PC-9 (cell line): ENCODE results near the gene WIPI1. TPM values are rescaled to one million over a fixed set of nuclear protein-coding genes. Genes with fewer than 3 reads are reported as not detected.

Experiments
- BruUV-seq: library from RNA; stranded (reverse); fragments of 400-500 nt; replicated peaks from 2 replicates; lab custom pipeline; 2021; lab: Mats Ljungman, UMichigan
- CTCF ChIA-PET: fragments of 300-600 bp; sonication (Branson Sonifier 250); formaldehyde crosslinking; loops from one replicate; lab custom pipeline; 2022; ENCODE audit warnings: antibody characterized with exemption; lab: Charles Lee
- POLR2A ChIA-PET: fragments of 300-600 bp; sonication (Branson Sonifier 250); formaldehyde crosslinking; loops from one replicate; lab custom pipeline; 2022; ENCODE audit warnings: antibody characterized with exemption; ENCODE audit not compliant: unreplicated experiment; lab: Charles Lee
- DNase-seq, 2 experiments: peaks; one replicate each; pipeline versions ENCODE4 v3.0.0 to v3.0.0-alpha.2; 2015 to 2022; ENCODE audit warnings: mixed read lengths in 1 of 2
- H2AFZ ChIP-seq: fragments of 200-600 bp; sonication (generic); 2 replicates; pipeline ENCODE4 v1.8.1; 2017; ENCODE audit warnings: antibody characterized with exemption
- H3F3A ChIP-seq: fragments of 200-600 bp; sonication (generic); 2 replicates; pipeline ENCODE4 v1.8.1; 2017; ENCODE audit warnings: antibody characterized with exemption, mild to moderate bottlenecking, low read depth; ENCODE audit not compliant: insufficient read depth
- H3K27ac ChIP-seq: fragments of 200-600 bp; sonication (generic); 2 replicates; pipeline ENCODE4 v1.6.1; 2016; ENCODE audit warnings: mixed run types
- H3K27me3 ChIP-seq: fragments of 200-600 bp; sonication (generic); 2 replicates; pipeline ENCODE4 v1.6.1; 2016; ENCODE audit warnings: low read depth, mixed run types; ENCODE audit not compliant: insufficient read depth
- H3K36me3 ChIP-seq: fragments of 200-600 bp; sonication (generic); 2 replicates; pipeline ENCODE4 v1.6.1; 2016; ENCODE audit warnings: low read depth, mixed run types
- H3K4me1 ChIP-seq: fragments of 200-600 bp; sonication (generic); replicated peaks from 2 replicates; pipeline ENCODE4 v1.6.1; 2016; ENCODE audit warnings: mixed run types; ENCODE audit not compliant: insufficient read depth
- H3K4me2 ChIP-seq: fragments of 200-600 bp; sonication (generic); 2 replicates; pipeline ENCODE4 v1.6.1; 2017; ENCODE audit warnings: mixed run types
- H3K4me3 ChIP-seq: fragments of 200-600 bp; sonication (generic); 2 replicates; pipeline ENCODE4 v1.6.1; 2016; ENCODE audit warnings: mixed run types
- H3K79me2 ChIP-seq: fragments of 200-600 bp; sonication (generic); 2 replicates; pipeline ENCODE4 v1.6.1; 2017; ENCODE audit warnings: low read depth, mixed run types
- H3K9me2 ChIP-seq: fragments of 200-600 bp; sonication (generic); 2 replicates; pipeline ENCODE4 v1.8.1; 2017; ENCODE audit warnings: mild to moderate bottlenecking; ENCODE audit not compliant: insufficient read depth
- H3K9me3 ChIP-seq: fragments of 200-600 bp; sonication (generic); 2 replicates; pipeline ENCODE4 v1.8.1; 2016; ENCODE audit warnings: low read depth; ENCODE audit not compliant: insufficient read depth
- H4K20me1 ChIP-seq: fragments of 200-600 bp; sonication (generic); 2 replicates; pipeline ENCODE4 v1.8.1; 2017; ENCODE audit not compliant: insufficient read depth
- EZH2 ChIP-seq: fragments of 200-600 bp; sonication (generic); IDR thresholded peaks from 2 replicates; pipeline ENCODE4 v1.8.0; 2017; ENCODE audit warnings: antibody characterized with exemption, low read depth
- intact Hi-C: fragments of 100-400 bp; cut with micrococcal nuclease; formaldehyde crosslinking; loops from one replicate; pipeline ENCODE4 v1.10.0; 2022; ENCODE audit not compliant: unreplicated experiment
- total RNA-seq: library from RNA; stranded (reverse); gene quantifications from 2 replicates; pipeline ENCODE4 v1.2.3, GENCODE V29; 2021
- TF ChIP-seq, protein P1 (sequence below): fragments of 200-600 bp; sonication (generic); conservative IDR thresholded peaks from 2 replicates; pipeline ENCODE4 v1.6.1; 2017; ENCODE audit warnings: mixed run types, antibody characterized with exemption, mild to moderate bottlenecking, moderate library complexity

The WIPI1 gene
- total RNA-seq, 1 experiment from 2014 or later, result 11.2 TPM

DNA sequence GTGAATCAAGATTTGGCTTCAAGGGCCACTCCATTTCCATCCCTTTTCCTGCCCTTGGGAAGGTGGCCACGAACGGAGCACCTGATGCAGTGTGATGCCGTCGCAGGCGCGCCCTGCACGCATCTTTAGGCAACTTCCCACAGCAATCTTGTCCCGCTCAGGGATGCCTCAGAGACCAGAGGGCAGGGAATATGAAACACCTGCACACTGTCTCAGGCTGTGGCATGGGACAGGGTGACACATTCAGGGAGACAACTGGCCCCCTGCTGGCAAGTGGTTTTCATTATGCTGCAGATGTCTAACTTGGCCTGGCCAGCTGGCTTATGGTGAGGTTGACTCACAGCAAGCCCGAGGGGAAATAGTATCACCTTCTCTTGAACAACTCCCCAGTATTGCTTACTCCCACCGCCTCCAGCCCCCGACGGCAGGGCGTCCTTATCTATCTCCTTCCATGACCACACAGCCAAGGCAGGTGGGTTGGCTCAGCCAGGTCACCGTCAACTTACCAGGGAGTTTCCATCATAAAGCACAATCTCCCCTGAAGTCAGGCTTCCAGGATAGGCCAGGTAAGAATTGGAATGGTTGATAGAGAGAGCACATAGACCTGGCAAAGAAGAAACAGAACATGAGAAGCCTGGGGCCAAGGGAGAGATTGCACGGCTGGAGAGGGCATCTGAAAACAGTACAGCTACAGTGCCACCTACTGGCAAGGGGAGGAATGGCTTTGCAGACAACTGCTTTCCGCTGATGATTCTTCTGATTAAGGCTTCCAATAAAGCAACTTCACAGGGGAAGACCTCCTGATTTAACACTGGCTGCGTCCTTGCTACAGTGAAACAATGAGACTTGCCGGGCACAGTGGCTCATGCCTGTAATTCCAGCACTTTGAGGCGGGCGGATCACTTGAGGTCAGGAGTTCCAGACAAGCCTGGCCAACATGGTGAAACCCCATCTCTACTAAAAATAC, 21.1 kb downstream of the WIPI1 start:
- no peaks in the 10 kb centered on the region for H3K9me2 ChIP-seq
- H3K79me2 ChIP-seq, result no peaks in the 10 kb centered on the region
- H2AFZ ChIP-seq, result no peak overlapping the region
- H3K4me3 ChIP-seq, result peak overlapping the region; percentile 31; the same call in 1 of the 2 replicates
- no peaks in the 10 kb centered on the region for H3K9me3 ChIP-seq
- H3K36me3 ChIP-seq, result no peaks in the 10 kb centered on the region
- ChIA-PET CTCF (interaction anchor here (0.5 to 1.3 kb wide), 6 partner anchors 22 to 1060 kb away, joined by 3 to 10 read pairs (median 5); no protein-coding TSS in a partner anchor), POLR2A (interaction anchor here (0.6 to 0.9 kb wide), 2 partner anchors 189 to 289 kb away, joined by 3 to 5 read pairs; no protein-coding TSS in a partner anchor)
- no TSS peak for BruUV-seq
- H4K20me1 ChIP-seq, result no peaks in the 10 kb centered on the region
- intact Hi-C loops, result loop anchor here (1.0 to 2.0 kb wide), 5 partner anchors 37 to 416 kb away; no protein-coding TSS in a partner anchor
- H3K27me3 ChIP-seq, result no peaks in the 10 kb centered on the region
- TF ChIP-seq, protein P1, sequence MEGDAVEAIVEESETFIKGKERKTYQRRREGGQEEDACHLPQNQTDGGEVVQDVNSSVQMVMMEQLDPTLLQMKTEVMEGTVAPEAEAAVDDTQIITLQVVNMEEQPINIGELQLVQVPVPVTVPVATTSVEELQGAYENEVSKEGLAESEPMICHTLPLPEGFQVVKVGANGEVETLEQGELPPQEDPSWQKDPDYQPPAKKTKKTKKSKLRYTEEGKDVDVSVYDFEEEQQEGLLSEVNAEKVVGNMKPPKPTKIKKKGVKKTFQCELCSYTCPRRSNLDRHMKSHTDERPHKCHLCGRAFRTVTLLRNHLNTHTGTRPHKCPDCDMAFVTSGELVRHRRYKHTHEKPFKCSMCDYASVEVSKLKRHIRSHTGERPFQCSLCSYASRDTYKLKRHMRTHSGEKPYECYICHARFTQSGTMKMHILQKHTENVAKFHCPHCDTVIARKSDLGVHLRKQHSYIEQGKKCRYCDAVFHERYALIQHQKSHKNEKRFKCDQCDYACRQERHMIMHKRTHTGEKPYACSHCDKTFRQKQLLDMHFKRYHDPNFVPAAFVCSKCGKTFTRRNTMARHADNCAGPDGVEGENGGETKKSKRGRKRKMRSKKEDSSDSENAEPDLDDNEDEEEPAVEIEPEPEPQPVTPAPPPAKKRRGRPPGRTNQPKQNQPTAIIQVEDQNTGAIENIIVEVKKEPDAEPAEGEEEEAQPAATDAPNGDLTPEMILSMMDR, result peak; percentile 94
- TF ChIP-seq EZH2, result no peak
- peak overlapping the region; percentile 68 for H3K4me2 ChIP-seq
- H3K27ac ChIP-seq, result peak overlapping the region; percentile 80
- H3K4me1 ChIP-seq, result peaks cover 7% of the 10 kb centered on the region; the same call in 1 of the 2 replicates
- peak; percentile 74 to 87 for DNase-seq
- peaks cover 12% of the 10 kb centered on the region; the same call in 1 of the 2 replicates for H3F3A ChIP-seq

DNA sequence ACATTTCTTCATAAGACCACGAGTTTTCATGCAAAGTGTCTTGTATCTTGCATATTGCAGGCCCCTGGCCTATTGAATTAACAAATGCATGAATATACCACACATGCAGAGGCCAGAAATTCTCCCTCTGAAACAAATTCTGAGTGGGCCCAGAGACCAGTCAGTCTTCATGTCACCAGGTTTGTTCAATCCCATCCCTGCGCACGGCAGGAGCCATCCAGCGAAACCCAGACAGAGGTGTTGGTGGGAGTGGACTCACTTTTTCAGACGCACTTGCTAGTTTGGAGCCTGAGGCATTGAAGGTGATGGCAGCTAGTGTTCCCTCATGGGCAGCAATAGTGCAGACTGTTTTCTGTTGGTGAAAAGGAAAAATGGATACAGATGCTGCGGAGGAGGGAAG, 21.9 kb downstream of the WIPI1 start:
- no peaks in the 10 kb centered on the region for H3K36me3 ChIP-seq
- ChIA-PET CTCF (interaction anchor here (0.6 to 1.0 kb wide), 3 partner anchors 23 to 262 kb away, joined by 3 to 10 read pairs (median 3); no protein-coding TSS in a partner anchor), POLR2A (interaction anchor here (0.6 to 0.9 kb wide), 2 partner anchors 188 to 289 kb away, joined by 3 to 5 read pairs; no protein-coding TSS in a partner anchor)
- no peak overlapping the region for H2AFZ ChIP-seq
- H3K4me3 ChIP-seq, result no peak overlapping the region
- no peaks in the 10 kb centered on the region for H3K9me3 ChIP-seq
- no TSS peak for BruUV-seq
- DNase-seq, result no peak
- no peaks in the 10 kb centered on the region for H3K27me3 ChIP-seq
- intact Hi-C loops, result no loop called here
- H3K4me2 ChIP-seq, result no peak overlapping the region; the same call in 1 of the 2 replicates
- H3F3A ChIP-seq, result peaks cover 12% of the 10 kb centered on the region; the same call in 1 of the 2 replicates
- no peaks in the 10 kb centered on the region for H3K79me2 ChIP-seq
- H4K20me1 ChIP-seq, result no peaks in the 10 kb centered on the region
- peaks cover 7% of the 10 kb centered on the region; the same call in 1 of the 2 replicates for H3K4me1 ChIP-seq
- TF ChIP-seq, protein P1, result no peak
- TF ChIP-seq EZH2, result no peak
- H3K9me2 ChIP-seq, result no peaks in the 10 kb centered on the region
- no peak overlapping the region for H3K27ac ChIP-seq

DNA sequence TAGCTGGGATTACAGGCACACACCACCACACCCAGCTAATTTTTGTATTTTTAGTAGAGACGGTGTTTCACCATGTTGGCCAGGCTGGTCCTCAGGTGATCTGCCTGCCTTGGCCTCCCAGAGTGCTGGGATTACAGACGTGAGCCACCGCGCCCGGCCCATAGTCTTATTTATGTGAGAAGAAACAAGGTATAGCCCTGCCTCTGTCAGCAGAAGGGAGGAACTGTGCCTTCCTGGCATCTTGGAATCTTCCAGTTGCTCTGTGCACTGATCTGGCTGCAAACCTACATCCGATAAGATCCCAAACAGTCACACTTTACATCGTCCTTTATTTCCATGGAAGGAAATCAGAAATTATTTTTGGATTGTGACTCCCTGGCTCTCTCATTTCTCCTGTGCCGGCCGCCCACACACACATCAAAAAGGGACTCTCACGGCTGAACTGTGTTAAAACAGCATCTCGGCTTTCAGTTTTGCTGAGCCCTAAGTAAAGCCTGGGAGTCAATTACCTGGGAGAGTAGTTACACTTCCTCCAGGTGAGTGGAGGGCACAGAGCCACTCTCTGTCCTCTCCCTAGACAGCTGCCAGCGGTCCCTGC, 23.3 kb downstream of the WIPI1 start:
- Histone ChIP-seq H3K79me2 (no peaks in the 10 kb centered on the region), H3F3A (peaks cover 12% of the 10 kb centered on the region; the same call in 1 of the 2 replicates), H4K20me1 (no peaks in the 10 kb centered on the region), H3K27ac (no peak overlapping the region), H3K36me3 (no peaks in the 10 kb centered on the region; the same call in 1 of the 2 replicates), H3K4me3 (no peak overlapping the region), H3K9me3 (no peaks in the 10 kb centered on the region), H2AFZ (no peak overlapping the region), H3K4me2 (no peak overlapping the region), H3K27me3 (no peaks in the 10 kb centered on the region), H3K4me1 (peaks cover 7% of the 10 kb centered on the region; the same call in 1 of the 2 replicates), H3K9me2 (no peaks in the 10 kb centered on the region)
- BruUV-seq, result no TSS peak
- intact Hi-C loops, result no loop called here
- ChIA-PET CTCF (interaction anchor here (0.6 kb wide), 1 partner anchor 275 kb away, joined by 3 read pairs; no protein-coding TSS in a partner anchor), POLR2A (no interaction called here)
- no peak for TF ChIP-seq EZH2
- TF ChIP-seq, protein P1, result no peak
- no peak for DNase-seq
